ENCODE data around the gene PORCN. TPM values are rescaled to one million over a fixed set of nuclear protein-coding genes. Genes with fewer than 3 reads are reported as not detected.
A peak's percentile ranks its signal among the peaks of the same experiment; 100 is the strongest.

Gene PORCN
- total RNA-seq, 1 donor from 2014 or later = 33.4 TPM

- Histone ChIP-seq H3K36me3 (ENCODE audit: control insufficient read depth, insufficient read depth, low read length) (peaks cover 11% of the 10 kb centered on the region), H3K27me3 (ENCODE audit: control insufficient read depth, insufficient read depth, low read length) (no peaks in the 10 kb centered on the region), H3K4me3 (ENCODE audit: low read depth, low read length) (no peak overlapping the region)
- no peak for TF ChIP-seq CTCF (IDR thresholded peaks at IDR 0.05; ENCODE audit: insufficient read depth, low read length, severe bottlenecking)
- FAIRE-seq = no peak
- DNase-seq (ENCODE audit: low read depth) = no peak
Observed at GRCh38 chrX:48477960-48478755, 30.6 kb upstream of the PORCN start.

GRCh38 chrX:48478806-48479205 is 30.0 kb upstream of the PORCN start:
- Histone ChIP-seq H3K36me3 (ENCODE audit: control insufficient read depth, insufficient read depth, low read length) (peaks cover 11% of the 10 kb centered on the region), H3K4me3 (ENCODE audit: low read depth, low read length) (no peak overlapping the region), H3K27me3 (ENCODE audit: control insufficient read depth, insufficient read depth, low read length) (no peaks in the 10 kb centered on the region)
- FAIRE-seq (no peak), DNase-seq (ENCODE audit: low read depth) (no peak)
- TF ChIP-seq CTCF (IDR thresholded peaks at IDR 0.05; ENCODE audit: insufficient read depth, low read length, severe bottlenecking) = no peak

GRCh38 chrX:48480142-48480541 is 28.6 kb upstream of the PORCN start:
- no peak for DNase-seq (ENCODE audit: low read depth)
- no peaks in the 10 kb centered on the region for H3K27me3 ChIP-seq (ENCODE audit: control insufficient read depth, insufficient read depth, low read length)
- TF ChIP-seq CTCF (IDR thresholded peaks at IDR 0.05; ENCODE audit: insufficient read depth, low read length, severe bottlenecking) = no peak
- H3K36me3 ChIP-seq (ENCODE audit: control insufficient read depth, insufficient read depth, low read length) = peaks cover 11% of the 10 kb centered on the region
- no peak overlapping the region for H3K4me3 ChIP-seq (ENCODE audit: low read depth, low read length)
- no peak for FAIRE-seq

- no peaks in the 10 kb centered on the region for H3K27me3 ChIP-seq (ENCODE audit: control insufficient read depth, insufficient read depth, low read length)
- no peak overlapping the region for H3K4me3 ChIP-seq (ENCODE audit: low read depth, low read length)
- no peak for FAIRE-seq
- DNase-seq (ENCODE audit: low read depth) = no peak
- no peak for TF ChIP-seq CTCF (IDR thresholded peaks at IDR 0.05; ENCODE audit: insufficient read depth, low read length, severe bottlenecking)
- peaks cover 11% of the 10 kb centered on the region for H3K36me3 ChIP-seq (ENCODE audit: control insufficient read depth, insufficient read depth, low read length)
Observed at GRCh38 chrX:48480583-48480982, 28.2 kb upstream of the PORCN start.

- Histone ChIP-seq H3K4me3 (ENCODE audit: low read depth, low read length) (no peak overlapping the region), H3K27me3 (ENCODE audit: control insufficient read depth, insufficient read depth, low read length) (no peaks in the 10 kb centered on the region), H3K36me3 (ENCODE audit: control insufficient read depth, insufficient read depth, low read length) (peaks cover 11% of the 10 kb centered on the region)
- FAIRE-seq (no peak), DNase-seq (ENCODE audit: low read depth) (no peak)
- TF ChIP-seq CTCF (IDR thresholded peaks at IDR 0.05; ENCODE audit: insufficient read depth, low read length, severe bottlenecking) = no peak
Observed at GRCh38 chrX:48482526-48482925, 26.3 kb upstream of the PORCN start.

- no peak for TF ChIP-seq CTCF (IDR thresholded peaks at IDR 0.05; ENCODE audit: insufficient read depth, low read length, severe bottlenecking)
- Histone ChIP-seq H3K27me3 (ENCODE audit: control insufficient read depth, insufficient read depth, low read length) (no peaks in the 10 kb centered on the region), H3K36me3 (ENCODE audit: control insufficient read depth, insufficient read depth, low read length) (peaks cover 2% of the 10 kb centered on the region), H3K4me3 (ENCODE audit: low read depth, low read length) (no peak overlapping the region)
- DNase-seq (ENCODE audit: low read depth) (peak; percentile 97), FAIRE-seq (peak; percentile 98)
Observed at GRCh38 chrX:48487362-48487798, 21.4 kb upstream of the PORCN start.

All from bronchial epithelial cell (primary cell).